Esophagus muscularis mucosa (tissue), 4 donors: ENCODE data around the gene LIMK1. TPM values are rescaled to one million over a fixed set of nuclear protein-coding genes. Genes with fewer than 3 reads are reported as not detected.

Source experiments
- DNase-seq: peaks from one replicate; pipeline ENCODE4 v3.0.0-alpha.2; 2017; ENCODE audit errors: extremely low spot score
- H3K27ac ChIP-seq, 4 donors: fragments of 200-600 bp; sonication (generic); replicated peaks in 1 of 4; 1 replicate in 3 of 4; 2 replicates in 1 of 4; pipeline ENCODE4 v1.5.1; 2016 to 2019; ENCODE audit warnings: mild to moderate bottlenecking in 1 of 4
- H3K27me3 ChIP-seq, 4 donors: fragments of 200-600 bp; sonication (generic); one replicate each; pipeline versions ENCODE4 v1.5.1 to v1.6.0; 2016 to 2019
- H3K36me3 ChIP-seq, 4 donors: fragments of 200-600 bp; sonication (generic); one replicate each; pipeline ENCODE4 v1.5.1; 2016 to 2019
- H3K4me1 ChIP-seq, 4 donors: fragments of 200-600 bp; sonication (generic); one replicate each; pipeline ENCODE4 v1.5.1; 2016 to 2019
- H3K4me3 ChIP-seq, 4 donors: fragments of 200-600 bp; sonication (generic); 1 replicate in 2 of 4; 2 replicates in 2 of 4; pipeline ENCODE4 v1.5.1; 2016 to 2019; ENCODE audit warnings: mild to moderate bottlenecking in 4 of 4, moderate library complexity in 1 of 4
- H3K9me3 ChIP-seq, 4 donors: fragments of 200-600 bp; sonication (generic); 1 replicate in 3 of 4; 2 replicates in 1 of 4; pipeline ENCODE4 v1.5.1; 2016 to 2019
- CTCF ChIP-seq, 3 experiments: fragments of 200-600 bp in 2 of 3; fragments of 450-650 bp in 1 of 3; sonication (generic) in 2 of 3; IDR thresholded peaks; one replicate each; pipeline ENCODE4 v1.5.1; 2017 to 2019; ENCODE audit warnings: antibody characterized with exemption in 3 of 3, mild to moderate bottlenecking in 2 of 3, moderate library complexity in 1 of 3
- EP300 ChIP-seq: sonication (generic); formaldehyde crosslinking; IDR thresholded peaks from one replicate; pipeline ENCODE4 v1.6.1; 2017; ENCODE audit warnings: antibody characterized with exemption
- POLR2A ChIP-seq: fragments of 450-650 bp; IDR thresholded peaks from one replicate; pipeline ENCODE4 v1.6.1; 2017; ENCODE audit warnings: antibody characterized with exemption, moderate library complexity, mild to moderate bottlenecking, low read depth
- POLR2AphosphoS5 ChIP-seq, 2 donors: sonication (generic); formaldehyde crosslinking; IDR thresholded peaks; one replicate each; pipeline ENCODE4 v1.6.1; 2017; ENCODE audit warnings: antibody characterized with exemption in 2 of 2
- WGBS: methylation state at CpG from one replicate; pipeline ENCODE4 v1.1.5; 2018; 5-methylcytosine and 5-hydroxymethylcytosine counted together
- intact Hi-C: fragments of 100-400 bp; cut with DNase I; formaldehyde crosslinking; loops from one replicate; pipeline ENCODE4 v1.15.1; 2023
- total RNA-seq, 4 donors: library from RNA; depleted of rRNA; stranded (reverse); fragments of >200 nt; gene quantifications; one replicate each; pipeline versions ENCODE4 v1.1.0 to v1.2.1, GENCODE V29; 2016

Gene LIMK1
- total RNA-seq, 4 donors from 2014 or later = 10.0 to 19.3 (median 11.9) TPM

- TF ChIP-seq POLR2AphosphoS5 (IDR thresholded peaks at IDR 0.05) (no peak), CTCF (IDR thresholded peaks at IDR 0.05) (no peak), POLR2A (no peak), EP300 (no peak)
- WGBS = 63% methylated on average over 2 of the region's 12 CpGs
- Histone ChIP-seq H3K4me3 (peak overlapping the region; percentile 52 to 64 (median 54)), H3K27ac (peak overlapping the region; percentile 54 to 74 (median 71)), H3K27me3 (no peaks in the 10 kb centered on the region), H3K4me1 (peaks cover 33 to 35% (median 34%) of the 10 kb centered on the region in 4 donors), H3K36me3 (peaks cover 8 to 26% (median 18%) of the 10 kb centered on the region in 4 donors), H3K9me3 (no peaks in the 10 kb centered on the region)
- intact Hi-C loops = no loop called here
- no peak for DNase-seq
Measured at GRCh38 chr7:74092964-74093471, 9.4 kb downstream of the LIMK1 start.

GRCh38 chr7:74093671-74094223 lies 10.1 kb downstream of the LIMK1 start:
- TF ChIP-seq CTCF (IDR thresholded peaks at IDR 0.05) = no peak
- TF ChIP-seq POLR2A = no peak
- TF ChIP-seq POLR2AphosphoS5 (IDR thresholded peaks at IDR 0.05) = no peak
- no peak for TF ChIP-seq EP300
- no peak for DNase-seq
- H3K27ac ChIP-seq = peak overlapping the region; percentile 54 to 74 (median 71)
- no peaks in the 10 kb centered on the region for H3K9me3 ChIP-seq
- 41% methylated on average over 7 of the region's 15 CpGs for WGBS
- H3K4me3 ChIP-seq = peak overlapping the region; percentile 52 to 64 (median 54)
- intact Hi-C loops = no loop called here
- H3K36me3 ChIP-seq = peaks cover 8 to 31% (median 21%) of the 10 kb centered on the region in 4 donors
- no peaks in the 10 kb centered on the region for H3K27me3 ChIP-seq
- H3K4me1 ChIP-seq = peaks cover 33 to 35% (median 34%) of the 10 kb centered on the region in 4 donors

GRCh38 chr7:74094224-74095101 lies 10.9 kb downstream of the LIMK1 start:
- peak overlapping the region; percentile 52 to 64 (median 54) for H3K4me3 ChIP-seq
- H3K4me1 ChIP-seq = peaks cover 33 to 35% (median 34%) of the 10 kb centered on the region in 4 donors
- H3K27me3 ChIP-seq = no peaks in the 10 kb centered on the region
- DNase-seq = peak; percentile 96
- H3K36me3 ChIP-seq = peaks cover 8 to 34% (median 28%) of the 10 kb centered on the region in 4 donors
- intact Hi-C loops = no loop called here
- TF ChIP-seq CTCF (IDR thresholded peaks at IDR 0.05) (no peak), POLR2AphosphoS5 (IDR thresholded peaks at IDR 0.05) (peak; percentile 35 to 38)
- peak overlapping the region; percentile 54 to 74 (median 71) for H3K27ac ChIP-seq
- WGBS = 6% methylated on average over 6 of the region's 32 CpGs
- H3K9me3 ChIP-seq = no peaks in the 10 kb centered on the region

GRCh38 chr7:74095135-74095534 lies 11.5 kb downstream of the LIMK1 start:
- Histone ChIP-seq H3K9me3 (no peaks in the 10 kb centered on the region), H3K36me3 (peaks cover 11 to 40% (median 33%) of the 10 kb centered on the region in 4 donors), H3K27ac (peak overlapping the region; percentile 54 to 74 (median 71)), H3K4me3 (peak overlapping the region; percentile 52 to 64 (median 54)), H3K27me3 (no peaks in the 10 kb centered on the region), H3K4me1 (peaks cover 33 to 35% (median 34%) of the 10 kb centered on the region in 4 donors)
- TF ChIP-seq EP300 = no peak
- TF ChIP-seq POLR2AphosphoS5 (IDR thresholded peaks at IDR 0.05) = no peak
- TF ChIP-seq CTCF (IDR thresholded peaks at IDR 0.05) = no peak
- TF ChIP-seq POLR2A = no peak
- intact Hi-C loops = no loop called here
- no peak for DNase-seq
- 95% methylated on average over 6 of the region's 6 CpGs for WGBS
